Measurements from ENCODE around the gene ARL15. TPM values are rescaled to one million over a fixed set of nuclear protein-coding genes. Genes with fewer than 3 reads are reported as not detected.

The ARL15 gene
- total and polyA plus RNA-seq, 2 of the 4 experiments (the other 2 are of a cell fraction): 7.3 to 19.2 TPM

DNA sequence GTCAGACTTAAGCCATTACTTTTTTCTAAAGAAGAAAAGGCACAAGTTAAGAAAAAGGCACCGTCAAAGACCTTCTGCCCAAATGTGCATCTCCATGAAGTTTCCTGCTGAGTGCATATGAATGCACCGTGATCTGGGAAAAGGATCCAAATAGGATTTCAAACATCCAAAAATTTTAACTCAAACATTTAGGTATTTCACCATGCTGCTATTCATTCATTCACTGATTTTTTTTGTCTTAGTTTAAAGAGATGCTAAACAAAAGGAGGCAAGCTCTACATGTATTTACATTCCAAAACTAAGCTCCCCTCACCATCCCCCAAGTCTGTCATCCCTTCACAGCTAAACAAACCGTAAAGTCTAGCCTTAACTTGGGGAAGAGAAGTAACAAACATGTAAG, 291.9 kb downstream of the ARL15 start:
- no TSS peak for BruUV-seq (replicated peaks)
- in situ Hi-C loops (cut with MboI; ENCODE audit: low sequenced_read_pairs): no loop called here
- CTCF ChIA-PET: no interaction called here

More for the DNA sequence above, 291.9 kb downstream of the ARL15 start:
- peak; percentile 91 for ATAC-seq (ENCODE audit: low read depth)
- Histone ChIP-seq H4K20me1 (ENCODE audit: insufficient read depth, low read length) (no peaks in the 10 kb centered on the region), H3K4ac (ENCODE audit: low read depth, low read length) (peak overlapping the region; percentile 53; the same call in 1 of the 2 replicates), H3K23ac (ENCODE audit: low read depth, low read length) (no peak overlapping the region), H3K14ac (replicated peaks; ENCODE audit: low read depth, low read length) (no peak overlapping the region), H3K27me3 (ENCODE audit: control insufficient read depth, insufficient read depth, low read length) (no peaks in the 10 kb centered on the region), H2BK20ac (ENCODE audit: low read depth, low read length) (peak overlapping the region; percentile 44; the same call in 1 of the 2 replicates), H3K4me2 (ENCODE audit: low read depth, low read length) (peak overlapping the region; percentile 60; the same call in 1 of the 2 replicates), H3K56ac (ENCODE audit: extremely low read depth, insufficient read depth, low read length) (peak overlapping the region; percentile 33; the same call in 1 of the 2 replicates), H2BK5ac (ENCODE audit: low read depth, low read length, poor library complexity, severe bottlenecking) (peak overlapping the region; percentile 68), H3K18ac (ENCODE audit: low read depth, low read length) (peak overlapping the region; percentile 61; the same call in 1 of the 2 replicates), H4K8ac (ENCODE audit: low read depth in 2 of 2, low read length in 2 of 2) (no peak overlapping the region; a peak in 1 of 4 replicates), H3K36me3 (ENCODE audit: control insufficient read depth, insufficient read depth, low read length) (no peaks in the 10 kb centered on the region), H3K9me1 (ENCODE audit: insufficient read depth, low read length) (peaks cover 6% of the 10 kb centered on the region; the same call in 1 of the 2 replicates), H3K9me3 (ENCODE audit: control insufficient read depth, insufficient read depth, low read length) (no peaks in the 10 kb centered on the region; the same call in 1 of the 2 replicates), H3K4me1 (ENCODE audit: control insufficient read depth, insufficient read depth, low read length) (peaks cover 11% of the 10 kb centered on the region), H2AFZ (replicated peaks; ENCODE audit: low read length, poor library complexity) (no peak overlapping the region), H2AK5ac (ENCODE audit: low read depth, low read length) (no peak overlapping the region), H3K79me1 (ENCODE audit: low read depth in 1 of 2, low read length in 2 of 2) (peaks cover 0 to 5% of the 10 kb centered on the region in 2 experiments; a peak in 1 of 4 replicates), H3K9ac (ENCODE audit: low read depth, low read length) (no peak overlapping the region), H4K5ac (ENCODE audit: low read depth, low read length) (no peak overlapping the region; the same call in 1 of the 2 replicates), H3K4me3 (ENCODE audit: insufficient read depth, low read depth, low read length) (no peak overlapping the region), H4K91ac (ENCODE audit: insufficient read depth, low read depth, low read length) (peak overlapping the region; percentile 47; the same call in 1 of the 2 replicates), H3K27ac (ENCODE audit: insufficient read depth, low read length) (peak overlapping the region; percentile 43; the same call in 1 of the 2 replicates), H2BK120ac (ENCODE audit: low read depth, low read length) (peak overlapping the region; percentile 82), H2BK15ac (ENCODE audit: low read depth, low read length) (no peak overlapping the region), H2AK9ac (replicated peaks; ENCODE audit: low read depth, low read length, poor library complexity) (no peak overlapping the region)
- intact Hi-C loops (cut with micrococcal nuclease) (no loop called here), dilution Hi-C loops (cut with HindIII; ENCODE audit: low sequenced_read_pairs, unreplicated experiment) (no loop called here)
- TF ChIP-seq FOS (IDR thresholded peaks at IDR 0.05; ENCODE audit: low read depth, low read length): no peak
- TF ChIP-seq BHLHE40 (IDR thresholded peaks at IDR 0.05; ENCODE audit: low read depth, low read length): no peak; the same call in 1 of the 2 replicates
- no peak for TF ChIP-seq SMC3 (IDR thresholded peaks at IDR 0.05; ENCODE audit: low read depth, low read length)
- no peak for TF ChIP-seq MAZ (IDR thresholded peaks at IDR 0.05; ENCODE audit: borderline replicate concordance, low read depth, low read length)
- TF ChIP-seq MAFK (IDR thresholded peaks at IDR 0.05; ENCODE audit: low read depth, low read length): no peak
- TF ChIP-seq, protein P1, sequence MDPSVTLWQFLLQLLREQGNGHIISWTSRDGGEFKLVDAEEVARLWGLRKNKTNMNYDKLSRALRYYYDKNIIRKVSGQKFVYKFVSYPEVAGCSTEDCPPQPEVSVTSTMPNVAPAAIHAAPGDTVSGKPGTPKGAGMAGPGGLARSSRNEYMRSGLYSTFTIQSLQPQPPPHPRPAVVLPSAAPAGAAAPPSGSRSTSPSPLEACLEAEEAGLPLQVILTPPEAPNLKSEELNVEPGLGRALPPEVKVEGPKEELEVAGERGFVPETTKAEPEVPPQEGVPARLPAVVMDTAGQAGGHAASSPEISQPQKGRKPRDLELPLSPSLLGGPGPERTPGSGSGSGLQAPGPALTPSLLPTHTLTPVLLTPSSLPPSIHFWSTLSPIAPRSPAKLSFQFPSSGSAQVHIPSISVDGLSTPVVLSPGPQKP (IDR thresholded peaks at IDR 0.05; ENCODE audit: borderline replicate concordance, low read depth, low read length): no peak
- TF ChIP-seq, protein P2, sequence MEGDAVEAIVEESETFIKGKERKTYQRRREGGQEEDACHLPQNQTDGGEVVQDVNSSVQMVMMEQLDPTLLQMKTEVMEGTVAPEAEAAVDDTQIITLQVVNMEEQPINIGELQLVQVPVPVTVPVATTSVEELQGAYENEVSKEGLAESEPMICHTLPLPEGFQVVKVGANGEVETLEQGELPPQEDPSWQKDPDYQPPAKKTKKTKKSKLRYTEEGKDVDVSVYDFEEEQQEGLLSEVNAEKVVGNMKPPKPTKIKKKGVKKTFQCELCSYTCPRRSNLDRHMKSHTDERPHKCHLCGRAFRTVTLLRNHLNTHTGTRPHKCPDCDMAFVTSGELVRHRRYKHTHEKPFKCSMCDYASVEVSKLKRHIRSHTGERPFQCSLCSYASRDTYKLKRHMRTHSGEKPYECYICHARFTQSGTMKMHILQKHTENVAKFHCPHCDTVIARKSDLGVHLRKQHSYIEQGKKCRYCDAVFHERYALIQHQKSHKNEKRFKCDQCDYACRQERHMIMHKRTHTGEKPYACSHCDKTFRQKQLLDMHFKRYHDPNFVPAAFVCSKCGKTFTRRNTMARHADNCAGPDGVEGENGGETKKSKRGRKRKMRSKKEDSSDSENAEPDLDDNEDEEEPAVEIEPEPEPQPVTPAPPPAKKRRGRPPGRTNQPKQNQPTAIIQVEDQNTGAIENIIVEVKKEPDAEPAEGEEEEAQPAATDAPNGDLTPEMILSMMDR (conservative IDR thresholded peaks at IDR 0.05; ENCODE audit: low read depth, low read length): no peak
- TF ChIP-seq POLR2A (IDR thresholded peaks at IDR 0.05; ENCODE audit: low read depth, low read length): no peak
- TF ChIP-seq NFE2L2 (IDR thresholded peaks at IDR 0.05; ENCODE audit: low read depth, low read length): no peak
- no peak for TF ChIP-seq MXI1 (IDR thresholded peaks at IDR 0.05; ENCODE audit: borderline replicate concordance, low read depth, low read length)
- no peak for TF ChIP-seq RFX5 (IDR thresholded peaks at IDR 0.05; ENCODE audit: low read depth, low read length)
- TF ChIP-seq RAD21 (IDR thresholded peaks at IDR 0.05; ENCODE audit: low read length): no peak
- TF ChIP-seq CHD1 (IDR thresholded peaks at IDR 0.05; ENCODE audit: low read depth, low read length): no peak
- TF ChIP-seq CEBPB (IDR thresholded peaks at IDR 0.05; ENCODE audit: low read depth, low read length): no peak
- TF ChIP-seq RCOR1 (IDR thresholded peaks at IDR 0.05; ENCODE audit: insufficient replicate concordance, low read length): no peak
- TF ChIP-seq, protein P3, sequence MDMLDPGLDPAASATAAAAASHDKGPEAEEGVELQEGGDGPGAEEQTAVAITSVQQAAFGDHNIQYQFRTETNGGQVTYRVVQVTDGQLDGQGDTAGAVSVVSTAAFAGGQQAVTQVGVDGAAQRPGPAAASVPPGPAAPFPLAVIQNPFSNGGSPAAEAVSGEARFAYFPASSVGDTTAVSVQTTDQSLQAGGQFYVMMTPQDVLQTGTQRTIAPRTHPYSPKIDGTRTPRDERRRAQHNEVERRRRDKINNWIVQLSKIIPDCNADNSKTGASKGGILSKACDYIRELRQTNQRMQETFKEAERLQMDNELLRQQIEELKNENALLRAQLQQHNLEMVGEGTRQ (IDR thresholded peaks at IDR 0.05; ENCODE audit: low read depth, low read length): no peak
- peak; percentile 66 for DNase-seq
- WGBS, 2 experiments (ENCODE audit: extremely low coverage in 2 of 2, insufficient read length in 1 of 2): no CpG with 5 or more reads among the region's 3 CpGs
- POLR2A ChIA-PET (ENCODE audit: unreplicated experiment): no interaction called here
